ENCODE measurements around the gene BANP.

DNA sequence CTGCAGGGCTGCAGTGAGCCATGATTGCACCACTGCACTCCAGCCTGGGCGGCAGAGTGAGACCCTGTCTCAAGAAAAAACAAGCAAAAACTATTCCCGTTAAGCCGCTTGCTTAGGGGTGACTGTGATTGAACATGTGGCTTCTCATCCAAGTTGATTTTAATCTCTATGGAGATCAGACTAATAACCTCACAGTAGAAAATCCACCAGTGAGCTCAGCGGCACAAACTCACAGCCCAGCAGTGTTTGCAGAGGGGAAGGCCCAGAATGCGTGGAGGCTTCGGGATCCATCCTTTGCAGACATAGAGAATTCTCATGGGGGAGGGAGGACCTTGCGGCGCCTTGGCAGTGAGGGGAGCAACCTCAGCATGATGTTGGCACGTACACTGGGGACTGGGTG is 7.4 kb downstream of the BANP start:
- TF ChIP-seq, protein P1, sequence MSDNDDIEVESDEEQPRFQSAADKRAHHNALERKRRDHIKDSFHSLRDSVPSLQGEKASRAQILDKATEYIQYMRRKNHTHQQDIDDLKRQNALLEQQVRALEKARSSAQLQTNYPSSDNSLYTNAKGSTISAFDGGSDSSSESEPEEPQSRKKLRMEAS (IDR thresholded peaks at IDR 0.05; ENCODE audit: insufficient read depth, insufficient read length): no peak
- TF ChIP-seq POLR2AphosphoS5 (IDR thresholded peaks at IDR 0.05; ENCODE audit: insufficient read depth, low read depth, low read length) (no peak), MYC (IDR thresholded peaks at IDR 0.05; ENCODE audit: low read depth, low read length) (no peak), EZH2 (IDR thresholded peaks at IDR 0.05; ENCODE audit: borderline replicate concordance, low read depth, low read length, severe bottlenecking) (no peak), JUN (IDR thresholded peaks at IDR 0.05; ENCODE audit: borderline replicate concordance, insufficient read depth, insufficient read length, low read depth) (no peak), POLR2A (IDR thresholded peaks at IDR 0.05; ENCODE audit: low read depth, low read length) (no peak), FOS (IDR thresholded peaks at IDR 0.05; ENCODE audit: borderline replicate concordance, insufficient read depth, low read length) (no peak)
- TF ChIP-seq, protein P2, sequence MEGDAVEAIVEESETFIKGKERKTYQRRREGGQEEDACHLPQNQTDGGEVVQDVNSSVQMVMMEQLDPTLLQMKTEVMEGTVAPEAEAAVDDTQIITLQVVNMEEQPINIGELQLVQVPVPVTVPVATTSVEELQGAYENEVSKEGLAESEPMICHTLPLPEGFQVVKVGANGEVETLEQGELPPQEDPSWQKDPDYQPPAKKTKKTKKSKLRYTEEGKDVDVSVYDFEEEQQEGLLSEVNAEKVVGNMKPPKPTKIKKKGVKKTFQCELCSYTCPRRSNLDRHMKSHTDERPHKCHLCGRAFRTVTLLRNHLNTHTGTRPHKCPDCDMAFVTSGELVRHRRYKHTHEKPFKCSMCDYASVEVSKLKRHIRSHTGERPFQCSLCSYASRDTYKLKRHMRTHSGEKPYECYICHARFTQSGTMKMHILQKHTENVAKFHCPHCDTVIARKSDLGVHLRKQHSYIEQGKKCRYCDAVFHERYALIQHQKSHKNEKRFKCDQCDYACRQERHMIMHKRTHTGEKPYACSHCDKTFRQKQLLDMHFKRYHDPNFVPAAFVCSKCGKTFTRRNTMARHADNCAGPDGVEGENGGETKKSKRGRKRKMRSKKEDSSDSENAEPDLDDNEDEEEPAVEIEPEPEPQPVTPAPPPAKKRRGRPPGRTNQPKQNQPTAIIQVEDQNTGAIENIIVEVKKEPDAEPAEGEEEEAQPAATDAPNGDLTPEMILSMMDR (IDR thresholded peaks at IDR 0.05; ENCODE audit: extremely low read depth in 1 of 2, insufficient read depth in 1 of 2, low read depth in 1 of 2, low read length in 2 of 2): no peak

All from endothelial cell of umbilical vein (primary cell).